Measurements from ENCODE around the gene EPAS1. TPM values are rescaled to one million over a fixed set of nuclear protein-coding genes. Genes with fewer than 3 reads are reported as not detected.

EPAS1 gene
- total and polyA plus RNA-seq, 2 of the 13 experiments (the other 11 are each of a cell fraction or from before 2014, with no cell fraction given) = 47.1 to 182 TPM

- TF ChIP-seq ZNF800 (CRISPR knock-in tag; IDR thresholded peaks at IDR 0.05) (peak; percentile 74), SOX13 (IDR thresholded peaks at IDR 0.05) (peak; percentile 80), SOX13 (CRISPR knock-in tag; conservative IDR thresholded peaks at IDR 0.05 in 1 of 2, IDR thresholded peaks at IDR 0.05 in 1 of 2) (peak in 1 of 2 experiments; percentile 97; a peak in 2 of 4 replicates), MED8 (CRISPR knock-in tag; IDR thresholded peaks at IDR 0.05; ENCODE audit: insufficient replicate concordance) (peak; percentile 29), TFDP1 (CRISPR knock-in tag; IDR thresholded peaks at IDR 0.05; ENCODE audit: borderline replicate concordance) (peak; percentile 56; the same call in 1 of the 2 replicates), ZNF646 (CRISPR knock-in tag; IDR thresholded peaks at IDR 0.05) (peak; percentile 66; the same call in 1 of the 2 replicates), DPF2 (CRISPR knock-in tag; IDR thresholded peaks at IDR 0.05; ENCODE audit: borderline replicate concordance, low read depth) (peak; percentile 96), ARNTL (CRISPR knock-in tag; IDR thresholded peaks at IDR 0.05) (peak; percentile 91), ZNF75D (CRISPR knock-in tag; IDR thresholded peaks at IDR 0.05; ENCODE audit: borderline replicate concordance) (no peak), RAD21 (CRISPR knock-in tag; IDR thresholded peaks at IDR 0.05) (no peak), RARA (CRISPR knock-in tag; IDR thresholded peaks at IDR 0.05) (peak; percentile 96), RBM39 (IDR thresholded peaks at IDR 0.05; ENCODE audit: low read depth, low read length, poor library complexity, severe bottlenecking) (no peak), ATRX (CRISPR knock-in tag; IDR thresholded peaks at IDR 0.05; ENCODE audit: borderline replicate concordance) (no peak), ESRRA (CRISPR knock-in tag; IDR thresholded peaks at IDR 0.05; ENCODE audit: low read depth) (peak; percentile 53; the same call in 1 of the 2 replicates), IRF2 (CRISPR knock-in tag; IDR thresholded peaks at IDR 0.05) (peak; percentile 71), SALL2 (CRISPR knock-in tag; IDR thresholded peaks at IDR 0.05) (no peak), SRSF4 (IDR thresholded peaks at IDR 0.05; ENCODE audit: low read depth, low read length, poor library complexity, severe bottlenecking) (no peak)
- TF ChIP-seq, protein P1, sequence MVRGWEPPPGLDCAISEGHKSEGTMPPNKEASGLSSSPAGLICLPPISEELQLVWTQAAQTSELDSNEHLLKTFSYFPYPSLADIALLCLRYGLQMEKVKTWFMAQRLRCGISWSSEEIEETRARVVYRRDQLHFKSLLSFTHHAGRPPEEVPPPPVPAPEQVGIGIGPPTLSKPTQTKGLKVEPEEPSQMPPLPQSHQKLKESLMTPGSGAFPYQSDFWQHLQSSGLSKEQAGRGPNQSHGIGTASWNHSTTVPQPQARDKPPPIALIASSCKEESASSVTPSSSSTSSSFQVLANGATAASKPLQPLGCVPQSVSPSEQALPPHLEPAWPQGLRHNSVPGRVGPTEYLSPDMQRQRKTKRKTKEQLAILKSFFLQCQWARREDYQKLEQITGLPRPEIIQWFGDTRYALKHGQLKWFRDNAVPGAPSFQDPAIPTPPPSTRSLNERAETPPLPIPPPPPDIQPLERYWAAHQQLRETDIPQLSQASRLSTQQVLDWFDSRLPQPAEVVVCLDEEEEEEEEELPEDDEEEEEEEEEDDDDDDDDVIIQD (CRISPR knock-in tag; IDR thresholded peaks at IDR 0.05; ENCODE audit: low read depth) = peak; percentile 87; the same call in 1 of the 2 replicates
These were observed 9.9 kb downstream of the EPAS1 start (continued) for GRCh38 chr2:46306988-46307655.
